Natural killer cell (primary cell): Measurements from ENCODE around the gene SP140. TPM values are rescaled to one million over a fixed set of nuclear protein-coding genes. Genes with fewer than 3 reads are reported as not detected.

Source experiments
- ATAC-seq, 3 donors: fragments of 150-1000 bp in 2 of 3; fragments of 200-7000 bp in 1 of 3; cut with Tn5 transposase; 1 replicate in 1 of 3; 2 replicates in 2 of 3; pipeline ENCODE4 v1.10.0; 2021; ENCODE audit warnings: mild to moderate bottlenecking in 2 of 3, moderate library complexity in 2 of 3
- DNase-seq, 2 donors: peaks; one replicate each; pipeline versions ENCODE4 v3.0.0 to v3.0.0-alpha.2; 2013 to 2021; ENCODE audit warnings: mixed read lengths in 1 of 2
- H3K27ac ChIP-seq: one replicate; pipeline ENCODE4 v1.5.1; 2013; ENCODE audit warnings: mild to moderate bottlenecking, low read length
- H3K27me3 ChIP-seq: one replicate; pipeline ENCODE4 v1.6.1; 2013; ENCODE audit warnings: low read length; ENCODE audit not compliant: control insufficient read depth, insufficient read depth
- H3K36me3 ChIP-seq: one replicate; pipeline ENCODE4 v1.6.1; 2013; ENCODE audit warnings: low read length; ENCODE audit not compliant: control insufficient read depth, insufficient read depth
- H3K4me1 ChIP-seq: one replicate; pipeline ENCODE4 v1.6.1; 2013; ENCODE audit warnings: low read length; ENCODE audit not compliant: control insufficient read depth, insufficient read depth
- H3K4me3 ChIP-seq: one replicate; pipeline ENCODE4 v1.5.1; 2013; ENCODE audit warnings: low read length
- H3K9me3 ChIP-seq: one replicate; pipeline ENCODE4 v1.6.1; 2013; ENCODE audit warnings: low read length; ENCODE audit not compliant: control insufficient read depth, insufficient read depth
- H3K27ac Mint-ChIP-seq, 2 donors: one replicate each; pipeline ENCODE4 v1.8.0; 2022; ENCODE audit warnings: mild to moderate bottlenecking in 2 of 2, mixed read lengths in 2 of 2, moderate library complexity in 1 of 2
- H3K27me3 Mint-ChIP-seq, 2 donors: one replicate each; pipeline ENCODE4 v1.8.0; 2022; ENCODE audit warnings: low read depth in 2 of 2, mixed read lengths in 2 of 2
- H3K36me3 Mint-ChIP-seq: one replicate; pipeline ENCODE4 v1.8.0; 2022; ENCODE audit warnings: mixed read lengths
- H3K4me1 Mint-ChIP-seq, 2 donors: one replicate each; pipeline ENCODE4 v1.8.0; 2022; ENCODE audit warnings: mixed read lengths in 2 of 2
- H3K4me3 Mint-ChIP-seq: one replicate; pipeline ENCODE4 v1.8.0; 2022; ENCODE audit warnings: mild to moderate bottlenecking, moderate library complexity, mixed read lengths
- H3K9me3 Mint-ChIP-seq, 2 donors: one replicate each; pipeline ENCODE4 v1.8.0; 2022; ENCODE audit warnings: mixed read lengths in 2 of 2
- WGBS: methylation state at CpG from one replicate; pipeline ENCODE4 v1.1.7; 2013; ENCODE audit warnings: missing lambda C conversion rate; ENCODE audit not compliant: insufficient coverage; 5-methylcytosine and 5-hydroxymethylcytosine counted together
- intact Hi-C: fragments of 100-400 bp; cut with micrococcal nuclease; formaldehyde crosslinking; loops from one replicate; pipeline ENCODE4 v1.14.2; 2022
- total RNA-seq, 4 donors: library from RNA; stranded (reverse); fragments of 120-200 nt in 1 of 4; gene quantifications; one replicate each; pipeline versions ENCODE4 v1.2.3 to v1.2.4, GENCODE V29; 2013 to 2022
- TF ChIP-seq, protein P1 (sequence below): fragments of 200-600 bp; IDR thresholded peaks from one replicate; pipeline ENCODE4 v1.8.0; 2022; ENCODE audit warnings: antibody characterized with exemption

The SP140 gene
- total RNA-seq, 3 donors from 2014 or later (not counting 1 experiment from before 2014, with no cell fraction given), result 69.1 to 89.9 (median 77.4) TPM

DNA sequence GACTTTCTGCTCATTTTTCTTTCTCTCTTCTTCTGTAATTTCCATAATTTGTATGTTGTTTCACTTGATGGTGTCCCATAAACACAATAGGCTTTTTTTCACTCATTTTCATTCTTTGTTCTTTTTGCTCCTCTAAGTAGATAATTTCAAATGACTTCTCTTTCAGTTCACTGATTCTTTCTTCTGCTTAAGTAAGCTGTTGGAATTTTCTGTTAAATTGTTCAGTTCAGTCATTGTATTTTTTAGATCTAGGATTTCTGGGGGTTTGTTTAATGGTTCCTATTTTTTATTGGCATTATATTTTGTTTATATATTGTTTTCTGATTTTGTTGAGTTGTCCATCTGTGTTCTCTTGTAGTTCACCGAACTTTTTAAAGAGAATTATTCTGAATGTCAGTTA is 120.9 kb downstream of the SP140 start:
- H3K36me3 ChIP-seq, result peaks cover 11% of the 10 kb centered on the region
- no peak for ATAC-seq
- Mint-ChIP-seq H3K27ac (peak overlapping the region; percentile 81 to 82), H3K4me1 (peaks cover 63 to 84% of the 10 kb centered on the region in 2 donors), H3K27me3 (no peaks in the 10 kb centered on the region), H3K4me3 (peak overlapping the region; percentile 26), H3K36me3 (peaks cover 47% of the 10 kb centered on the region), H3K9me3 (peaks cover 7 to 17% of the 10 kb centered on the region in 2 donors)
- no peak overlapping the region for H3K4me3 ChIP-seq
- H3K27me3 ChIP-seq, result no peaks in the 10 kb centered on the region
- TF ChIP-seq, protein P1, sequence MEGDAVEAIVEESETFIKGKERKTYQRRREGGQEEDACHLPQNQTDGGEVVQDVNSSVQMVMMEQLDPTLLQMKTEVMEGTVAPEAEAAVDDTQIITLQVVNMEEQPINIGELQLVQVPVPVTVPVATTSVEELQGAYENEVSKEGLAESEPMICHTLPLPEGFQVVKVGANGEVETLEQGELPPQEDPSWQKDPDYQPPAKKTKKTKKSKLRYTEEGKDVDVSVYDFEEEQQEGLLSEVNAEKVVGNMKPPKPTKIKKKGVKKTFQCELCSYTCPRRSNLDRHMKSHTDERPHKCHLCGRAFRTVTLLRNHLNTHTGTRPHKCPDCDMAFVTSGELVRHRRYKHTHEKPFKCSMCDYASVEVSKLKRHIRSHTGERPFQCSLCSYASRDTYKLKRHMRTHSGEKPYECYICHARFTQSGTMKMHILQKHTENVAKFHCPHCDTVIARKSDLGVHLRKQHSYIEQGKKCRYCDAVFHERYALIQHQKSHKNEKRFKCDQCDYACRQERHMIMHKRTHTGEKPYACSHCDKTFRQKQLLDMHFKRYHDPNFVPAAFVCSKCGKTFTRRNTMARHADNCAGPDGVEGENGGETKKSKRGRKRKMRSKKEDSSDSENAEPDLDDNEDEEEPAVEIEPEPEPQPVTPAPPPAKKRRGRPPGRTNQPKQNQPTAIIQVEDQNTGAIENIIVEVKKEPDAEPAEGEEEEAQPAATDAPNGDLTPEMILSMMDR, result no peak
- H3K4me1 ChIP-seq, result peaks cover 10% of the 10 kb centered on the region
- intact Hi-C loops, result no loop called here
- DNase-seq, result no peak
- 100% methylated on average over 1 of the region's 1 CpG for WGBS
- no peak overlapping the region for H3K27ac ChIP-seq
- peaks cover 4% of the 10 kb centered on the region for H3K9me3 ChIP-seq

DNA sequence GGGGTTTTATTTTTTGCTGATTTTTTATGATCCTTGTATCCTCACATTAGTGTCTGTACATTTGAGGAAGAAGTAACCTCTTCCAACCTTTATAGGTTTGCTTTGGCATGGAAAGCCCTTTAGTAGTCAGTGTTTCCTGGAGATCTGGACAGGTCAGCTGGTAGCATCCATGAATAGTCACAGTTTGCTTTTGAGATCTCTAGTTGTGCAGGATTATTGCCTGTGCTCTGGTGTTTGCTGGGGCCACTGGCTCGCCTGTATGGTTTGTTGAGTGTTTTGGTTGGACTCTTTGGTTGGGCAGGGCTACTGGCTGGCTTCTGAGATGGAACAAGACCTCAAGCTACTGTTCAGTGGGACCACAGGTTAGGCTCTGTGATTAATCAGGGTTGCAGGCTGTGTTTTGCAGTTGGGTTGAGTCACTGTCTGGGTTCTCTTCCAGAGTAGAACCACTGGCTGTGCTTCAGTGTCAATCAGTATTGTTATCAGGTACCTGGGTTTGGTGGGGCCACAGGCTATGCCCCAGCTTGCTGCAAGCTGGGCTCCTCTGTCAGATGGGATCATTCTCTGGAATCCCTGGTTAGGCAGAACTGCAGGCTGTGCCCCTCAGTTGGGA is 121.5 kb downstream of the SP140 start:
- TF ChIP-seq, protein P1, result no peak
- Mint-ChIP-seq H3K4me3 (no peak overlapping the region), H3K9me3 (peaks cover 7 to 17% of the 10 kb centered on the region in 2 donors), H3K27me3 (no peaks in the 10 kb centered on the region), H3K27ac (peak overlapping the region; percentile 81 to 82), H3K4me1 (peaks cover 63 to 86% of the 10 kb centered on the region in 2 donors), H3K36me3 (peaks cover 47% of the 10 kb centered on the region)
- ATAC-seq (no peak), DNase-seq (no peak)
- no peak overlapping the region for H3K4me3 ChIP-seq
- H3K36me3 ChIP-seq, result peaks cover 14% of the 10 kb centered on the region
- H3K27me3 ChIP-seq, result no peaks in the 10 kb centered on the region
- peaks cover 4% of the 10 kb centered on the region for H3K9me3 ChIP-seq
- WGBS, result 84% methylated on average over 1 of the region's 1 CpG
- H3K4me1 ChIP-seq, result peaks cover 10% of the 10 kb centered on the region
- no peak overlapping the region for H3K27ac ChIP-seq
- intact Hi-C loops, result no loop called here

DNA sequence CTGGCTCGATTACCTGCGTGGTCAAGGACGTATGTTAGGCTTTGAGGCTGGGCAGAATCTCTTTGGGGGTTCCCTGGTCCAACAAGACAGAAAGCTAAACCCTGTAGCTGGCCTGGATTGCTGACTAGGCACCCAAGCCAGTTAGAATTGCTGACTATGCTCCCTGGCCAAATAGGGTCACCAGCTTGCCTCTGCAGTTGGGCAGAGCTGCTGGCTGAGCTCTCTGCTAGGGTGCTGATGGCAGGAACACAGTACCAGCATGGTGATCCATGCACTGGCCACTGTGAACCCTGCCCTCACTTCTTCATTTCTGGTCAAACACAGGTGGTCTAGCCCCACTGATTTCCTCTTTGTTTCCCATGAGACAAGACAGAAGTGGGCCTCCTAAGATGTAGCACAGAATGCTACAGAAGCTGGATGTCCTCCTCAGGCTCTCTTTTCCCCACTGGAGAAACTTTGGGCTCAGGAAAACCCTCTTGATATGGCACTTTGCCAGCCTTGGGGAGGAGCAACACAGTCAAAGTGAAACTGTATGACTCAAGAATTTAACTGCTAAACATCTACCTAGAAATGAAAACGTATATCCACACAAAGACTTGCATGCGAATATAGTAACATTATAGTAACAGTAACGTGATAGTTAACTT is 122.2 kb downstream of the SP140 start:
- peak overlapping the region; percentile 82 to 83 for H3K27ac Mint-ChIP-seq

More for the DNA sequence above, 122.2 kb downstream of the SP140 start:
- Mint-ChIP-seq H3K27me3 (no peaks in the 10 kb centered on the region), H3K9me3 (peaks cover 7 to 17% of the 10 kb centered on the region in 2 donors), H3K36me3 (peaks cover 40% of the 10 kb centered on the region), H3K4me1 (peaks cover 63 to 78% of the 10 kb centered on the region in 2 donors), H3K4me3 (no peak overlapping the region)
- intact Hi-C loops, result no loop called here
- TF ChIP-seq, protein P1, result no peak
- WGBS, result 79% methylated on average over 6 of the region's 6 CpGs
- peaks cover 10% of the 10 kb centered on the region for H3K4me1 ChIP-seq
- H3K27ac ChIP-seq, result peak overlapping the region; percentile 25
- H3K36me3 ChIP-seq, result peaks cover 14% of the 10 kb centered on the region
- DNase-seq (peak in 1 of 2 donors; percentile 41), ATAC-seq (no peak)
- H3K9me3 ChIP-seq, result peaks cover 4% of the 10 kb centered on the region
- no peaks in the 10 kb centered on the region for H3K27me3 ChIP-seq
- no peak overlapping the region for H3K4me3 ChIP-seq
